H9 (cell line): ENCODE data around the gene CACNA2D3. TPM values are rescaled to one million over a fixed set of nuclear protein-coding genes. Genes with fewer than 3 reads are reported as not detected.

ENCODE experiments used
- DNase-seq: peaks from one replicate; pipeline ENCODE4 v3.0.0-alpha.2; 2017
- H2AFZ ChIP-seq: one replicate; pipeline ENCODE4 v1.6.1; 2013; ENCODE audit warnings: mild to moderate bottlenecking, low read length, control low read depth, moderate library complexity
- H2AK5ac ChIP-seq: 2 replicates; pipeline ENCODE4 v1.6.1; 2013; ENCODE audit warnings: low read length, control low read depth, mixed read lengths; ENCODE audit not compliant: insufficient read length
- H2BK120ac ChIP-seq: one replicate; pipeline ENCODE4 v1.6.1; 2013; ENCODE audit warnings: low read depth, mild to moderate bottlenecking, low read length, control low read depth, inconsistent platforms; ENCODE audit not compliant: poor library complexity, severe bottlenecking
- H2BK12ac ChIP-seq: 2 replicates; pipeline ENCODE4 v1.6.1; 2013; ENCODE audit warnings: low read length, control low read depth, mixed read lengths, low read depth; ENCODE audit not compliant: insufficient read length
- H2BK15ac ChIP-seq: 2 replicates; pipeline ENCODE4 v1.6.1; 2013; ENCODE audit warnings: low read depth, low read length, control low read depth
- H2BK20ac ChIP-seq: one replicate; pipeline ENCODE4 v1.6.1; 2013; ENCODE audit warnings: low read depth, mild to moderate bottlenecking, low read length, control low read depth, inconsistent platforms; ENCODE audit not compliant: poor library complexity, severe bottlenecking
- H2BK5ac ChIP-seq: 2 replicates; pipeline ENCODE4 v1.6.1; 2013; ENCODE audit warnings: low read length, control low read depth, mixed read lengths; ENCODE audit not compliant: insufficient read length
- H3K14ac ChIP-seq: 2 replicates; pipeline ENCODE4 v1.6.1; 2013; ENCODE audit warnings: low read length, control low read depth; ENCODE audit not compliant: insufficient read depth
- H3K18ac ChIP-seq: 2 replicates; pipeline ENCODE4 v1.6.1; 2013; ENCODE audit warnings: low read depth, mild to moderate bottlenecking, mixed read lengths, low read length, control low read depth; ENCODE audit not compliant: insufficient read length
- H3K23ac ChIP-seq: 2 replicates; pipeline ENCODE4 v1.6.1; 2013; ENCODE audit warnings: low read length, control low read depth, mixed read lengths, low read depth; ENCODE audit not compliant: insufficient read length
- H3K23me2 ChIP-seq: 2 replicates; pipeline ENCODE4 v1.6.1; 2013; ENCODE audit warnings: low read depth, mild to moderate bottlenecking, mixed read lengths, low read length, control low read depth; ENCODE audit not compliant: insufficient read length, poor library complexity, severe bottlenecking
- H3K27ac ChIP-seq: 2 replicates; pipeline ENCODE4 v1.5.1; 2013; ENCODE audit warnings: low read length, control low read depth, mixed read lengths, low read depth; ENCODE audit not compliant: insufficient read length
- H3K27me3 ChIP-seq: 2 replicates; pipeline ENCODE4 v1.6.1; 2013; ENCODE audit warnings: low read length, control low read depth, inconsistent platforms; ENCODE audit not compliant: insufficient read depth
- H3K4ac ChIP-seq: 2 replicates; pipeline ENCODE4 v1.6.1; 2013; ENCODE audit warnings: low read depth, mild to moderate bottlenecking, control low read depth, inconsistent platforms, low read length, moderate library complexity
- H3K4me1 ChIP-seq: 2 replicates; pipeline ENCODE4 v1.6.1; 2013; ENCODE audit warnings: low read length, control low read depth, inconsistent platforms; ENCODE audit not compliant: insufficient read depth
- H3K4me2 ChIP-seq: 2 replicates; pipeline ENCODE4 v1.6.1; 2013; ENCODE audit warnings: low read length, control low read depth, mixed read lengths; ENCODE audit not compliant: insufficient read length, insufficient read depth
- H3K56ac ChIP-seq: 2 replicates; pipeline ENCODE4 v1.6.1; 2013; ENCODE audit warnings: low read depth, mild to moderate bottlenecking, mixed read lengths, low read length, control low read depth; ENCODE audit not compliant: insufficient read length
- H3K79me1 ChIP-seq: 2 replicates; pipeline ENCODE4 v1.6.1; 2013; ENCODE audit warnings: low read depth, mild to moderate bottlenecking, moderate library complexity, low read length, control low read depth, inconsistent platforms; ENCODE audit not compliant: insufficient read depth, poor library complexity, severe bottlenecking
- H3K79me2 ChIP-seq: 2 replicates; pipeline ENCODE4 v1.6.1; 2013; ENCODE audit warnings: low read length, control low read depth, inconsistent platforms; ENCODE audit not compliant: insufficient read depth
- H3K9ac ChIP-seq: 2 replicates; pipeline ENCODE4 v1.6.1; 2013; ENCODE audit warnings: low read length, control low read depth, mixed read lengths; ENCODE audit not compliant: insufficient read length; ENCODE audit errors: extremely low read depth
- H3K9me3 ChIP-seq: one replicate; pipeline ENCODE4 v1.6.1; 2013; ENCODE audit warnings: low read depth, low read length, inconsistent platforms; ENCODE audit not compliant: control insufficient read depth
- H3T11ph ChIP-seq: one replicate; pipeline ENCODE4 v1.6.1; 2013; ENCODE audit warnings: mild to moderate bottlenecking, low read length, control low read depth, inconsistent platforms
- H4K20me1 ChIP-seq: one replicate; pipeline ENCODE4 v1.6.1; 2013; ENCODE audit not compliant: control insufficient read depth, insufficient read length, insufficient read depth
- H4K5ac ChIP-seq: 2 replicates; pipeline ENCODE4 v1.6.1; 2013; ENCODE audit warnings: low read depth, mild to moderate bottlenecking, mixed read lengths, low read length, control low read depth; ENCODE audit not compliant: insufficient read length
- H4K8ac ChIP-seq: replicated peaks from 2 replicates; pipeline ENCODE4 v1.6.1; 2013; ENCODE audit warnings: low read length, control low read depth, mixed read lengths, low read depth; ENCODE audit not compliant: insufficient read length
- H4K91ac ChIP-seq: 2 replicates; pipeline ENCODE4 v1.6.1; 2013; ENCODE audit warnings: low read depth, mild to moderate bottlenecking, moderate library complexity, mixed read lengths, low read length, control low read depth; ENCODE audit not compliant: insufficient read length
- H3K27ac Mint-ChIP-seq, 3 experiments: 2 replicates in 2 of 3; 3 replicates in 1 of 3; pipeline ENCODE4 v1.8.0; 2020 to 2021; ENCODE audit warnings: mixed read lengths in 3 of 3, mild to moderate bottlenecking in 1 of 3, moderate library complexity in 1 of 3
- H3K27me3 Mint-ChIP-seq: 2 replicates; pipeline ENCODE4 v1.8.0; 2021; ENCODE audit warnings: low read depth, mild to moderate bottlenecking, moderate library complexity, mixed read lengths
- H3K36me3 Mint-ChIP-seq, 3 experiments: 2 replicates in 2 of 3; 3 replicates in 1 of 3; pipeline ENCODE4 v1.8.0; 2020 to 2021; ENCODE audit warnings: low read depth in 3 of 3, mixed read lengths in 3 of 3; ENCODE audit not compliant: insufficient read depth in 1 of 3
- H3K4me1 Mint-ChIP-seq, 2 experiments: 2 replicates each; pipeline ENCODE4 v1.8.0; 2020; ENCODE audit warnings: mixed read lengths in 2 of 2
- H3K4me3 Mint-ChIP-seq, 2 experiments: 2 replicates in 1 of 2; 3 replicates in 1 of 2; pipeline ENCODE4 v1.8.0; 2020 to 2021; ENCODE audit warnings: mild to moderate bottlenecking in 2 of 2, mixed read lengths in 2 of 2, moderate library complexity in 1 of 2
- H3K9me3 Mint-ChIP-seq, 2 experiments: 2 replicates in 1 of 2; 3 replicates in 1 of 2; pipeline ENCODE4 v1.8.0; 2020; ENCODE audit warnings: mild to moderate bottlenecking in 2 of 2, mixed read lengths in 2 of 2, moderate library complexity in 1 of 2
- WGBS: extraction: QIAGEN DNeasy Blood & Tissue Kit; methylation state at CpG from one replicate; pipeline ENCODE4 v1.1.7; 2013; ENCODE audit warnings: missing lambda C conversion rate, low lambda C conversion rate, mixed read lengths; ENCODE audit not compliant: insufficient read length; ENCODE audit errors: extremely low coverage; 5-methylcytosine and 5-hydroxymethylcytosine counted together
- total RNA-seq: library from RNA; stranded (reverse); gene quantifications from 2 replicates; pipeline ENCODE4 v1.2.1, GENCODE V29; 2021
- TF ChIP-seq, protein P1 (sequence below): fragments of 200-600 bp; sonication (generic); conservative IDR thresholded peaks from 3 replicates; pipeline ENCODE4 v1.8.0; 2021; ENCODE audit warnings: antibody characterized with exemption, mild to moderate bottlenecking

CACNA2D3 gene
- total RNA-seq, 1 experiment from 2014 or later: 3.2 TPM

GRCh38 chr3:54954521-54954920, 832.2 kb downstream of the CACNA2D3 start:
- H3K4me1 ChIP-seq: peaks cover 11% of the 10 kb centered on the region
- no CpG with 5 or more reads among the region's 5 CpGs for WGBS
- no peak overlapping the region for H3K4ac ChIP-seq
- H3K4me3 Mint-ChIP-seq: no peak overlapping the region
- no peak overlapping the region for H2BK5ac ChIP-seq
- no peak overlapping the region for H2BK120ac ChIP-seq
- H3K36me3 Mint-ChIP-seq: 0 out of 7 replicates have a peak, but pooled peaks cover 0 to 2% (median 0%) of the 10 kb centered on the region in 3 experiments
- DNase-seq: peak; percentile 48
- no peak overlapping the region for H2AK5ac ChIP-seq
- H3K4me2 ChIP-seq: no peak overlapping the region
- H4K5ac ChIP-seq: no peak overlapping the region
- no peak overlapping the region for H4K8ac ChIP-seq
- H3K9me3 Mint-ChIP-seq: no peaks in the 10 kb centered on the region
- no peaks in the 10 kb centered on the region for H3K23me2 ChIP-seq
- H3K23ac ChIP-seq: no peak overlapping the region
- H4K91ac ChIP-seq: no peak overlapping the region
- no peak overlapping the region for H3T11ph ChIP-seq
- no peaks in the 10 kb centered on the region for H3K79me1 ChIP-seq
- no peaks in the 10 kb centered on the region for H3K27me3 Mint-ChIP-seq
- TF ChIP-seq, protein P1, sequence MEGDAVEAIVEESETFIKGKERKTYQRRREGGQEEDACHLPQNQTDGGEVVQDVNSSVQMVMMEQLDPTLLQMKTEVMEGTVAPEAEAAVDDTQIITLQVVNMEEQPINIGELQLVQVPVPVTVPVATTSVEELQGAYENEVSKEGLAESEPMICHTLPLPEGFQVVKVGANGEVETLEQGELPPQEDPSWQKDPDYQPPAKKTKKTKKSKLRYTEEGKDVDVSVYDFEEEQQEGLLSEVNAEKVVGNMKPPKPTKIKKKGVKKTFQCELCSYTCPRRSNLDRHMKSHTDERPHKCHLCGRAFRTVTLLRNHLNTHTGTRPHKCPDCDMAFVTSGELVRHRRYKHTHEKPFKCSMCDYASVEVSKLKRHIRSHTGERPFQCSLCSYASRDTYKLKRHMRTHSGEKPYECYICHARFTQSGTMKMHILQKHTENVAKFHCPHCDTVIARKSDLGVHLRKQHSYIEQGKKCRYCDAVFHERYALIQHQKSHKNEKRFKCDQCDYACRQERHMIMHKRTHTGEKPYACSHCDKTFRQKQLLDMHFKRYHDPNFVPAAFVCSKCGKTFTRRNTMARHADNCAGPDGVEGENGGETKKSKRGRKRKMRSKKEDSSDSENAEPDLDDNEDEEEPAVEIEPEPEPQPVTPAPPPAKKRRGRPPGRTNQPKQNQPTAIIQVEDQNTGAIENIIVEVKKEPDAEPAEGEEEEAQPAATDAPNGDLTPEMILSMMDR: no peak
- H3K27ac ChIP-seq: peak overlapping the region; percentile 21
- no peak overlapping the region for H2BK15ac ChIP-seq
- no peak overlapping the region for H3K9ac ChIP-seq
- H3K79me2 ChIP-seq: no peaks in the 10 kb centered on the region
- peak overlapping the region; percentile 4 to 94 (median 75); a peak in 5 of 7 replicates for H3K27ac Mint-ChIP-seq
- H3K56ac ChIP-seq: no peak overlapping the region
- H4K20me1 ChIP-seq: no peaks in the 10 kb centered on the region
- H2BK12ac ChIP-seq: no peak overlapping the region
- no peak overlapping the region for H3K18ac ChIP-seq
- H3K14ac ChIP-seq: no peak overlapping the region
- no peaks in the 10 kb centered on the region for H3K9me3 ChIP-seq
- no peak overlapping the region for H2BK20ac ChIP-seq
- no peak overlapping the region for H2AFZ ChIP-seq
- peaks cover 35% of the 10 kb centered on the region in 2 experiments for H3K4me1 Mint-ChIP-seq
- no peaks in the 10 kb centered on the region for H3K27me3 ChIP-seq
